Kidney epithelial cell (primary cell): Measurements from ENCODE around the gene SERPINA9. TPM values are rescaled to one million over a fixed set of nuclear protein-coding genes. Genes with fewer than 3 reads are reported as not detected.

Experiments
- DNase-seq: peaks from one replicate; pipeline ENCODE4 v3.0.0-alpha.2; 2010; ENCODE audit warnings: low read depth
- H3K27me3 ChIP-seq: 2 replicates; pipeline ENCODE4 v1.6.0; 2011; ENCODE audit warnings: low read length; ENCODE audit not compliant: control insufficient read depth, insufficient read depth
- H3K36me3 ChIP-seq: 2 replicates; pipeline ENCODE4 v1.5.1; 2011; ENCODE audit warnings: low read length; ENCODE audit not compliant: control insufficient read depth, insufficient read depth
- H3K4me3 ChIP-seq: 2 replicates; pipeline ENCODE4 v1.5.1; 2011; ENCODE audit warnings: low read depth, mild to moderate bottlenecking, control low read depth, low read length
- CTCF ChIP-seq: IDR thresholded peaks from 2 replicates; pipeline ENCODE4 v1.5.1; 2011; ENCODE audit warnings: mild to moderate bottlenecking, moderate library complexity, low read length, control low read depth, inconsistent platforms; ENCODE audit not compliant: insufficient read depth, poor library complexity, severe bottlenecking
- total RNA-seq: library from RNA; depleted of rRNA; stranded (reverse); fragments of >200 nt; gene quantifications from 2 replicates; pipeline ENCODE4 v1.2.3, GENCODE V29; 2015

The SERPINA9 gene
- total RNA-seq, 1 donor from 2014 or later = not detected

GRCh38 chr14:94448071-94448808, 27.8 kb downstream of the SERPINA9 start:
- DNase-seq = no peak
- H3K36me3 ChIP-seq = no peaks in the 10 kb centered on the region
- no peak for TF ChIP-seq CTCF
- H3K27me3 ChIP-seq = peaks cover 6% of the 10 kb centered on the region
- H3K4me3 ChIP-seq = no peak overlapping the region

- no peak overlapping the region for H3K4me3 ChIP-seq
- TF ChIP-seq CTCF = no peak
- H3K27me3 ChIP-seq = peaks cover 6% of the 10 kb centered on the region
- no peaks in the 10 kb centered on the region for H3K36me3 ChIP-seq
- DNase-seq = no peak
These were observed 28.8 kb downstream of the SERPINA9 start for GRCh38 chr14:94447206-94447605.

- Histone ChIP-seq H3K27me3 (peaks cover 6% of the 10 kb centered on the region), H3K4me3 (no peak overlapping the region), H3K36me3 (no peaks in the 10 kb centered on the region)
- DNase-seq = no peak
- no peak for TF ChIP-seq CTCF
These were observed 29.9 kb downstream of the SERPINA9 start for GRCh38 chr14:94446126-94446525.

- no peak overlapping the region for H3K4me3 ChIP-seq
- no peak for TF ChIP-seq CTCF
- peaks cover 4% of the 10 kb centered on the region for H3K27me3 ChIP-seq
- no peaks in the 10 kb centered on the region for H3K36me3 ChIP-seq
- DNase-seq = no peak
These were observed 31.0 kb downstream of the SERPINA9 start for GRCh38 chr14:94445003-94445402.

- no peak overlapping the region for H3K4me3 ChIP-seq
- no peaks in the 10 kb centered on the region for H3K36me3 ChIP-seq
- no peak for TF ChIP-seq CTCF
- DNase-seq = no peak
- no peaks in the 10 kb centered on the region for H3K27me3 ChIP-seq
These were observed 34.3 kb downstream of the SERPINA9 start for GRCh38 chr14:94441531-94442205.
